A549 (cell line): ENCODE measurements around the gene DEGS1. TPM values are rescaled to one million over a fixed set of nuclear protein-coding genes. Genes with fewer than 3 reads are reported as not detected.

Experiments used
- ATAC-seq, 2 experiments: fragments of 200-7000 bp in 1 of 2; fragments of >200 bp in 1 of 2; cut with Nextera tagmentation in 1 of 2; cut with Tn5 transposase in 1 of 2; 3 replicates each; pipeline versions ENCODE4 v1.8.0 to v1.9.1; 2018 to 2020; ENCODE audit warnings: mild to moderate bottlenecking in 1 of 2, moderate library complexity in 1 of 2
- CTCF ChIA-PET: fragments of 300-600 bp; sonication (Branson Sonifier 250); formaldehyde crosslinking; extraction: SDS; loops from one replicate; lab custom pipeline; 2021; ENCODE audit warnings: antibody characterized with exemption, inconsistent platforms; lab: Yijun Ruan, JAX
- POLR2A ChIA-PET: fragments of 350-600 bp; formaldehyde crosslinking; extraction: SDS; loops from one replicate; lab custom pipeline; 2021; ENCODE audit warnings: antibody characterized with exemption, inconsistent platforms; lab: Yijun Ruan, JAX
- DNase-seq, 2 experiments: peaks; one replicate each; pipeline versions ENCODE4 v3.0.0 to v3.0.0-alpha.2; 2011 to 2016; ENCODE audit warnings: low read depth in 1 of 2, low spot score in 1 of 2
- FAIRE-seq: peaks from 2 replicates; lab custom pipeline; 2011; peaks lifted over from hg19 to GRCh38; lab: Jason Lieb, UNC
- H3K27ac ChIP-seq, 2 experiments: fragments of >200 bp; sonication (Bioruptor Twin); formaldehyde crosslinking; 3 replicates each; pipeline ENCODE4 v1.5.1; 2016 to 2017
- H3K4me1 ChIP-seq: fragments of >200 bp; sonication (Bioruptor Twin); formaldehyde crosslinking; 3 replicates; pipeline ENCODE4 v1.6.1; 2016
- H3K4me2 ChIP-seq: fragments of >200 bp; sonication (Bioruptor Twin); formaldehyde crosslinking; 3 replicates; pipeline ENCODE4 v1.6.1; 2016
- H3K4me3 ChIP-seq: fragments of >200 bp; sonication (Bioruptor Twin); formaldehyde crosslinking; 3 replicates; pipeline ENCODE4 v1.5.1; 2016
- H3K9me3 ChIP-seq: fragments of >200 bp; sonication (Bioruptor Twin); formaldehyde crosslinking; 3 replicates; pipeline ENCODE4 v1.6.1; 2016
- CHD2 ChIP-seq: fragments of 150-350 bp; IDR thresholded peaks from 2 replicates; pipeline ENCODE4 v1.6.1; 2014; ENCODE audit warnings: low read length; ENCODE audit not compliant: partially characterized antibody
- CHD4 ChIP-seq: fragments of 200-600 bp; sonication (generic); IDR thresholded peaks from 2 replicates; pipeline ENCODE4 v1.6.1; 2016; ENCODE audit warnings: antibody characterized with exemption, mild to moderate bottlenecking, borderline replicate concordance
- EHMT2 ChIP-seq: fragments of 200-600 bp; sonication (generic); IDR thresholded peaks from 2 replicates; pipeline ENCODE4 v1.6.1; 2016; ENCODE audit warnings: antibody characterized with exemption, low read depth, mild to moderate bottlenecking, moderate library complexity
- FOSB ChIP-seq: fragments of 250-450 bp; sonication (Bioruptor Pico); IDR thresholded peaks from 2 replicates; pipeline ENCODE4 v1.5.0; 2020; ENCODE audit warnings: mild to moderate bottlenecking, moderate library complexity
- FOSL2 ChIP-seq, 2 experiments: fragments of 450-650 bp in 1 of 2; fragments of >200 bp in 1 of 2; sonication (Bioruptor Twin) in 1 of 2; formaldehyde crosslinking; IDR thresholded peaks; 2 replicates each; pipeline versions ENCODE4 v1.5.0 to v1.6.1; 2016 to 2020; ENCODE audit warnings: mild to moderate bottlenecking in 1 of 2, moderate library complexity in 1 of 2
- HDAC2 ChIP-seq: fragments of 200-600 bp; sonication (generic); IDR thresholded peaks from 2 replicates; pipeline ENCODE4 v1.6.1; 2016
- MAZ ChIP-seq: fragments of 150-350 bp; IDR thresholded peaks from 2 replicates; pipeline ENCODE4 v1.6.1; 2014; ENCODE audit warnings: antibody characterized with exemption, low read depth, low read length, borderline replicate concordance
- NFE2L2 ChIP-seq: fragments of 150-350 bp; conservative IDR thresholded peaks from 2 replicates; pipeline ENCODE4 v1.6.1; 2014; ENCODE audit warnings: low read length
- NR3C1 ChIP-seq: fragments of >200 bp; sonication (Bioruptor Twin); formaldehyde crosslinking; IDR thresholded peaks from 3 replicates; pipeline ENCODE4 v1.6.1; 2017
- RARB ChIP-seq: fragments of 250-450 bp; sonication (Bioruptor Pico); IDR thresholded peaks from 2 replicates; pipeline ENCODE4 v1.8.0; 2021; ENCODE audit warnings: mild to moderate bottlenecking, moderate library complexity
- SREBF2 ChIP-seq: fragments of 450-650 bp; IDR thresholded peaks from 2 replicates; pipeline ENCODE4 v1.6.1; 2014; ENCODE audit warnings: mild to moderate bottlenecking, moderate library complexity
- TFCP2L1 ChIP-seq: fragments of 250-450 bp; sonication (Bioruptor Pico); IDR thresholded peaks from 2 replicates; pipeline ENCODE4 v1.5.0; 2021; ENCODE audit warnings: mild to moderate bottlenecking
- TP53 ChIP-seq: fragments of 250-450 bp; sonication (Bioruptor Pico); IDR thresholded peaks from 2 replicates; pipeline ENCODE4 v1.5.0; 2021; ENCODE audit warnings: mild to moderate bottlenecking, moderate library complexity
- ZFP36 ChIP-seq: fragments of 450-650 bp; IDR thresholded peaks from 2 replicates; pipeline ENCODE4 v1.6.1; 2014; ENCODE audit warnings: borderline replicate concordance; ENCODE audit not compliant: partially characterized antibody
- ZSCAN20 ChIP-seq: fragments of 250-450 bp; sonication (Bioruptor Pico); IDR thresholded peaks from 2 replicates; pipeline ENCODE4 v1.8.0; 2022; ENCODE audit warnings: mild to moderate bottlenecking, moderate library complexity
- WGBS: methylation state at CpG from one replicate; pipeline ENCODE4 v1.1.6; 2017; ENCODE audit errors: missing lambda C conversion rate; 5-methylcytosine and 5-hydroxymethylcytosine counted together
- polyA plus RNA-seq, 4 experiments: library from polyadenylated mRNA; depleted of rRNA in 3 of 4; stranded (reverse); fragments of >200 nt; fragmentation: RNase III in 1 of 4; extraction: RNeasy Plus Mini Kit Qiagen cat#74134 plus additional on column Dnase treatment in 1 of 4; gene quantifications; 2 replicates in 3 of 4; 3 replicates in 1 of 4; pipeline ENCODE4 v1.2.3, GENCODE V29; 2011 to 2017
- TF ChIP-seq, protein P1 (sequence below): IDR thresholded peaks from 2 replicates; pipeline ENCODE4 v1.6.1; 2012
- TF ChIP-seq, protein P2 (sequence below): IDR thresholded peaks from 2 replicates; pipeline ENCODE4 v1.6.1; 2012
- TF ChIP-seq, protein P3 (sequence below): IDR thresholded peaks from 2 replicates; pipeline ENCODE4 v1.6.1; 2012; ENCODE audit warnings: low read depth, borderline replicate concordance
- TF ChIP-seq, protein P4 (sequence below): fragments of 150-350 bp; IDR thresholded peaks from 2 replicates; pipeline ENCODE4 v1.6.1; 2014; ENCODE audit warnings: low read depth, mild to moderate bottlenecking, low read length

The DEGS1 gene
- polyA plus RNA-seq, 2 of the 4 experiments (the other 2 are of a cell fraction), result 109 to 112 TPM

DNA sequence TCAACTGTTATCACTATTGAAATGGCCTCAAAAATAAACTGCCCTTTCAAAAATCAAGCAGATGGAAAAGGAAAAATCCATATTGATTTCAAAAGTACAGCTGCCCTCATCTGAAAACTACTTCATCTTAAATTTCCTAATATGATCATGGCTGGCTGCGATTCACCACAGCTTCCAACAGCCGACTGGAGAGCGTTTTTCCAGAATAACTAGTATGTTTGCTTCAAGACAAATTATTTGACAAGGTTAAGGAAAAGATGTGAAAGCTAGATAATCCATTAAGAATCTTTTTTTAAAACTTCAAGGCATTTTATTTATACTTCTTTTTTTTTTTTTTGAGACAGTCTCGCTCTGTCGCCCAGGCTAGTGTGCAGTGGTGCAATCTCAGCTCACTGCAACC is 4.1 kb upstream of the DEGS1 start:
- Histone ChIP-seq H3K4me1 (peaks cover 3% of the 10 kb centered on the region; the same call in 1 of the 3 replicates), H3K9me3 (no peaks in the 10 kb centered on the region), H3K4me2 (no peak overlapping the region), H3K27ac (no peak overlapping the region), H3K4me3 (no peak overlapping the region)
- DNase-seq, result no peak
- no peak for FAIRE-seq
- TF ChIP-seq CHD4 (no peak), FOSL2 (IDR thresholded peaks at IDR 0.05) (no peak), FOSL2 (CRISPR knock-in tag; IDR thresholded peaks at IDR 0.05) (no peak), HDAC2 (no peak), FOSB (CRISPR knock-in tag) (no peak), NFE2L2 (no peak)
- TF ChIP-seq, protein P1, sequence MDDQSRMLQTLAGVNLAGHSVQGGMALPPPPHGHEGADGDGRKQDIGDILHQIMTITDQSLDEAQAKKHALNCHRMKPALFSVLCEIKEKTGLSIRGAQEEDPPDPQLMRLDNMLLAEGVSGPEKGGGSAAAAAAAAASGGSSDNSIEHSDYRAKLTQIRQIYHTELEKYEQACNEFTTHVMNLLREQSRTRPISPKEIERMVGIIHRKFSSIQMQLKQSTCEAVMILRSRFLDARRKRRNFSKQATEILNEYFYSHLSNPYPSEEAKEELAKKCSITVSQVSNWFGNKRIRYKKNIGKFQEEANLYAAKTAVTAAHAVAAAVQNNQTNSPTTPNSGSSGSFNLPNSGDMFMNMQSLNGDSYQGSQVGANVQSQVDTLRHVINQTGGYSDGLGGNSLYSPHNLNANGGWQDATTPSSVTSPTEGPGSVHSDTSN, result no peak
- ChIA-PET CTCF (interaction anchor here (0.8 kb wide), 1 partner anchor 9 kb away, joined by 3 read pairs; no protein-coding TSS in a partner anchor), POLR2A (no interaction called here)
- 93% methylated on average over 5 of the region's 5 CpGs for WGBS
- ATAC-seq, result no peak

DNA sequence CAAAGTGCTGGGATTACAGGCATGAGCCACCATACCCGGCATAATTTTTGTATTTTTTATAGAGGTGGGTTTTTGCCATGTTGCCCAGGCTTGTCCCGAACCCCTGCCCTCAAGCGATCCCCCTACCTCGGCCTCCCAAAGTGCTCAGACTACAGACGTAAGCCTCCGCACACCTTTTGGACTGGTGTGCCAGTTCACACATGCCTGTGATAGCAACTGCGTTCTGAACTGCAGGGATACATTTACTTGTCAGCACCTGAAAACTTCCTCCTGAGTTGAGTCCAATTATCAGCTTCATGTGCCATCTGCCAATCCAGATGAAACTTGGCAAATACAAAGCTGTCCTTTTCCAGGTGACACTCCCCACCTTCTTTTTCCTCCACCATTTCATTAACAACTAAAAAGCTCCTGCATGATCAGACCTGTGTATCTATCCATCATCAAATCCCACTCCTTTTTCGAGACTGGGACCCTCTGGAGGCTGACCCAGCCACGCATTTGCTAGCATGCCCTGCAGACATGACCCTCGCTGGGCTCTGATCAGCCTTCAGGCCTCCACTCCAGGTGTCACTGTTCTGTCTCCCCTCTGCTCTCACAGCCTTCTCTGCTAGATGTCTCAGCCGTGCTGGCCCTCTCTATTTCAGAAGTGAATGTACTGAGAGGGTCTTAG is 2.1 kb upstream of the DEGS1 start:
- Histone ChIP-seq H3K4me2 (no peak overlapping the region), H3K9me3 (no peaks in the 10 kb centered on the region), H3K27ac (no peak overlapping the region), H3K4me3 (no peak overlapping the region)
- DNase-seq (no peak), ATAC-seq (no peak), FAIRE-seq (no peak)
- TF ChIP-seq CHD2 (no peak), RARB (no peak), TFCP2L1 (CRISPR knock-in tag) (no peak), EHMT2 (no peak), ZSCAN20 (CRISPR knock-in tag) (no peak)
- TF ChIP-seq, protein P2, sequence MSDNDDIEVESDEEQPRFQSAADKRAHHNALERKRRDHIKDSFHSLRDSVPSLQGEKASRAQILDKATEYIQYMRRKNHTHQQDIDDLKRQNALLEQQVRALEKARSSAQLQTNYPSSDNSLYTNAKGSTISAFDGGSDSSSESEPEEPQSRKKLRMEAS, result no peak
- TF ChIP-seq, protein P3, sequence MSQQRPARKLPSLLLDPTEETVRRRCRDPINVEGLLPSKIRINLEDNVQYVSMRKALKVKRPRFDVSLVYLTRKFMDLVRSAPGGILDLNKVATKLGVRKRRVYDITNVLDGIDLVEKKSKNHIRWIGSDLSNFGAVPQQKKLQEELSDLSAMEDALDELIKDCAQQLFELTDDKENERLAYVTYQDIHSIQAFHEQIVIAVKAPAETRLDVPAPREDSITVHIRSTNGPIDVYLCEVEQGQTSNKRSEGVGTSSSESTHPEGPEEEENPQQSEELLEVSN, result no peak
- TF ChIP-seq, all 56 proteins: peak for 0
- ChIA-PET POLR2A (interaction anchor here (0.7 to 1.1 kb wide), 2 partner anchors 12 to 33 kb away, joined by 3 read pairs; no protein-coding TSS in a partner anchor), CTCF (interaction anchor here (0.6 to 1.4 kb wide), 5 partner anchors 12 to 153 kb away, joined by 3 to 6 read pairs (median 4); no protein-coding TSS in a partner anchor)
- H3K4me1 ChIP-seq, result peaks cover 11% of the 10 kb centered on the region; the same call in 2 of the 3 replicates
- 89% methylated on average over 11 of the region's 11 CpGs for WGBS

DNA sequence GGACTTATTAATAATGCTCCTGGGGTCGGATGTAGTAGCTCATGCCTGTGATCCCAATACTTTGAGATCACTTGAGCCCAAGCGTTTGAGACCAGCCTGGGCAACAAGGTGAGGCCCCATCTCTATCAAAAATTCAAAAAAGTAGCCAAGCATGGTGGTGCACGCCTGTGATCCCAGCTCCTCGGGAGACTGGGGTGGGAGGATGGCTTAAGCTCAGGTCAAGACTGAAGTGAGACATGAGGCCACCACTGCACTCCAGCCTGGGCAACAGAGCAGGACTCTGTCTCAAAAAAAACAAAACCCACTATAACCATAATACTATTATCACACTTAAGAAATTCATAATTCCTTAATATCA is 1.6 kb upstream of the DEGS1 start:
- Histone ChIP-seq H3K9me3 (no peaks in the 10 kb centered on the region), H3K4me2 (no peak overlapping the region), H3K27ac (no peak overlapping the region), H3K4me1 (peaks cover 11% of the 10 kb centered on the region; the same call in 2 of the 3 replicates), H3K4me3 (no peak overlapping the region)
- DNase-seq (no peak), FAIRE-seq (no peak), ATAC-seq (no peak)
- CTCF ChIA-PET, result interaction anchor here (0.6 to 1.4 kb wide), 4 partner anchors 11 to 152 kb away, joined by 3 to 6 read pairs (median 4); no protein-coding TSS in a partner anchor
- POLR2A ChIA-PET, result interaction anchor here (1.1 kb wide), 1 partner anchor 12 kb away, joined by 3 read pairs; no protein-coding TSS in a partner anchor
- TF ChIP-seq ZFP36 (no peak), FOSB (CRISPR knock-in tag) (no peak), TFCP2L1 (CRISPR knock-in tag) (no peak), TP53 (CRISPR knock-in tag) (no peak), NR3C1 (no peak), MAZ (no peak), SREBF2 (no peak)
- TF ChIP-seq, protein P2, result no peak
- TF ChIP-seq, protein P4, sequence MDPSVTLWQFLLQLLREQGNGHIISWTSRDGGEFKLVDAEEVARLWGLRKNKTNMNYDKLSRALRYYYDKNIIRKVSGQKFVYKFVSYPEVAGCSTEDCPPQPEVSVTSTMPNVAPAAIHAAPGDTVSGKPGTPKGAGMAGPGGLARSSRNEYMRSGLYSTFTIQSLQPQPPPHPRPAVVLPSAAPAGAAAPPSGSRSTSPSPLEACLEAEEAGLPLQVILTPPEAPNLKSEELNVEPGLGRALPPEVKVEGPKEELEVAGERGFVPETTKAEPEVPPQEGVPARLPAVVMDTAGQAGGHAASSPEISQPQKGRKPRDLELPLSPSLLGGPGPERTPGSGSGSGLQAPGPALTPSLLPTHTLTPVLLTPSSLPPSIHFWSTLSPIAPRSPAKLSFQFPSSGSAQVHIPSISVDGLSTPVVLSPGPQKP, result no peak
- 98% methylated on average over 4 of the region's 4 CpGs for WGBS
